ENCODE results near the gene UBR4. TPM values are rescaled to one million over a fixed set of nuclear protein-coding genes. Genes with fewer than 3 reads are reported as not detected.

The UBR4 gene
- total RNA-seq, 2 donors from 2014 or later = 148 to 151 TPM

DNA sequence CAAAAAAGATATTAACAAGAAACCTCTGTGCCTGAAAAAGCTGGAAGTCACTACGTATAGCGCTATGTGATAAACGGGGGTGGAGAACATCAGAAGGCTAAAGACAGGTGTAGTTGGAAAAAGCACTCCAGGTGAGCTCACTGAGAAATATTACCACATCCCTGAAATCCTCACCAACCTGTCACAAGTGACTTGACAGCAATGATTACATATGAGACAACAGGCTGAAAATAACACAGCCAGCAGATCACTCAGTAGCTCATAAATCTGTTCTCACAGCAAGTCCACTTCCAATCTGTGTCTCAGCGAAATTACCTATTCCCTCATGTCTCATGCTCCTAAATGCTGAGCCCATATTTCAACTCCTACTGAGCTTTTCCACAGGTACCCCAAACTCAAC, 120.5 kb downstream of the UBR4 start:
- no peak for DNase-seq
- WGBS, 2 experiments (ENCODE audit: insufficient coverage in 1 of 2, insufficient read length in 1 of 2) = 91 to 97% methylated on average over 1 to 4 of the region's 4 CpGs
- TF ChIP-seq, protein P1, sequence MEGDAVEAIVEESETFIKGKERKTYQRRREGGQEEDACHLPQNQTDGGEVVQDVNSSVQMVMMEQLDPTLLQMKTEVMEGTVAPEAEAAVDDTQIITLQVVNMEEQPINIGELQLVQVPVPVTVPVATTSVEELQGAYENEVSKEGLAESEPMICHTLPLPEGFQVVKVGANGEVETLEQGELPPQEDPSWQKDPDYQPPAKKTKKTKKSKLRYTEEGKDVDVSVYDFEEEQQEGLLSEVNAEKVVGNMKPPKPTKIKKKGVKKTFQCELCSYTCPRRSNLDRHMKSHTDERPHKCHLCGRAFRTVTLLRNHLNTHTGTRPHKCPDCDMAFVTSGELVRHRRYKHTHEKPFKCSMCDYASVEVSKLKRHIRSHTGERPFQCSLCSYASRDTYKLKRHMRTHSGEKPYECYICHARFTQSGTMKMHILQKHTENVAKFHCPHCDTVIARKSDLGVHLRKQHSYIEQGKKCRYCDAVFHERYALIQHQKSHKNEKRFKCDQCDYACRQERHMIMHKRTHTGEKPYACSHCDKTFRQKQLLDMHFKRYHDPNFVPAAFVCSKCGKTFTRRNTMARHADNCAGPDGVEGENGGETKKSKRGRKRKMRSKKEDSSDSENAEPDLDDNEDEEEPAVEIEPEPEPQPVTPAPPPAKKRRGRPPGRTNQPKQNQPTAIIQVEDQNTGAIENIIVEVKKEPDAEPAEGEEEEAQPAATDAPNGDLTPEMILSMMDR (conservative IDR thresholded peaks at IDR 0.05) = no peak
- H3K36me3 Mint-ChIP-seq (ENCODE audit: low read depth) = peaks cover 90% of the 10 kb centered on the region
- H3K27me3 Mint-ChIP-seq (ENCODE audit: insufficient read depth) = no peaks in the 10 kb centered on the region
- no peak overlapping the region for H3K27ac ChIP-seq (ENCODE audit: low read depth, low read length)
- no peak overlapping the region for H3K9ac ChIP-seq (ENCODE audit: extremely low read depth, low read length, poor library complexity, severe bottlenecking)
- no peak overlapping the region for H3K4me3 ChIP-seq (ENCODE audit: low read length)
- no peaks in the 10 kb centered on the region for H3K27me3 ChIP-seq (ENCODE audit: control insufficient read depth, insufficient read depth, low read length, poor library complexity, severe bottlenecking)
- no peak overlapping the region for H3K4me3 Mint-ChIP-seq
- H3K27ac Mint-ChIP-seq = no peak overlapping the region
- H3K4me1 Mint-ChIP-seq = no peaks in the 10 kb centered on the region
- no peaks in the 10 kb centered on the region for H3K4me1 ChIP-seq (ENCODE audit: control insufficient read depth, insufficient read depth, low read length)
- H3K9me3 ChIP-seq (ENCODE audit: control insufficient read depth, low read length) = no peaks in the 10 kb centered on the region
- H3K36me3 ChIP-seq (ENCODE audit: control insufficient read depth, insufficient read depth, low read length) = peaks cover 98% of the 10 kb centered on the region
- H3K9me3 Mint-ChIP-seq = no peaks in the 10 kb centered on the region

DNA sequence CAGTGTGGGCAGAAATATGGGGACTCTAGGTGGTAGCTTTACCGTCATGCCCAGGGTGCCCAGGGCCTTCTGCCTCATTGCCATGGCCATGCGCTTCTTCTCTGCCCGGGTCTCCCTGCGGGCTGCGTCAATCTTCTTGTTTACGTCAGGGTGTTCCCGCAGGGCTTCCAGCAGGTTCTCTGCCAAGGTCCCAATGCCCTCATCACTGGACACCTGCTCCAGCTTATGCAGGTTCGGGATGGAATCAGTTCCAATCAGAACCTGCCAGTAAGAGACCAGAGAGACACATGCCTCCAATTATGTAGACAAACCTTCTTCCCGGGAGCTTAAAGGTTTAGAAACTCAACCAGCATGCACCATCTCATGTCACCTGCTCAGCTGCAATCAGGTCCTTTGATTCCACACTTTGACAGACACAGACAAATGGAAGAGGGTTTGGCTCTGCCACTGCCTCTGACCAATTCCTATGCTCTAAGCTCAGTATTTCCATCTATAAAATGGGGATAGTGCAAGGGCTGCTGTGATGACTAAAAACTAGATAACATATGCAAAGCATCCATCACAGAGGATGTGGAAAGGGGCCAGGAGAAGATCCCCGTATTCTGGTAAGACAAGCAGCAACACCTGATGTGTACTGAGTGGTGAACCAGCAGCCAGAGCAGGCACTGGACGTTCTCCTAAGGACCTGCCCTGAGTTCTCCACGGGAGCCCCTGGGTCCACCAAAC, 121.2 kb downstream of the UBR4 start:
- Mint-ChIP-seq H3K27me3 (ENCODE audit: insufficient read depth) (no peaks in the 10 kb centered on the region), H3K4me1 (no peaks in the 10 kb centered on the region), H3K4me3 (no peak overlapping the region), H3K27ac (no peak overlapping the region), H3K36me3 (ENCODE audit: low read depth) (peaks cover 90% of the 10 kb centered on the region), H3K9me3 (no peaks in the 10 kb centered on the region)
- DNase-seq = no peak
- H3K36me3 ChIP-seq (ENCODE audit: control insufficient read depth, insufficient read depth, low read length) = peaks cover 98% of the 10 kb centered on the region
- no peaks in the 10 kb centered on the region for H3K27me3 ChIP-seq (ENCODE audit: control insufficient read depth, insufficient read depth, low read length, poor library complexity, severe bottlenecking)
- H3K4me3 ChIP-seq (ENCODE audit: low read length) = no peak overlapping the region
- no peaks in the 10 kb centered on the region for H3K9me3 ChIP-seq (ENCODE audit: control insufficient read depth, low read length)
- TF ChIP-seq, protein P1 (conservative IDR thresholded peaks at IDR 0.05) = no peak
- no peak overlapping the region for H3K27ac ChIP-seq (ENCODE audit: low read depth, low read length)
- H3K9ac ChIP-seq (ENCODE audit: extremely low read depth, low read length, poor library complexity, severe bottlenecking) = no peak overlapping the region
- H3K4me1 ChIP-seq (ENCODE audit: control insufficient read depth, insufficient read depth, low read length) = no peaks in the 10 kb centered on the region
- 92 to 100% methylated on average over 6 to 12 of the region's 12 CpGs for WGBS, 2 experiments (ENCODE audit: insufficient coverage in 1 of 2, insufficient read length in 1 of 2)

DNA sequence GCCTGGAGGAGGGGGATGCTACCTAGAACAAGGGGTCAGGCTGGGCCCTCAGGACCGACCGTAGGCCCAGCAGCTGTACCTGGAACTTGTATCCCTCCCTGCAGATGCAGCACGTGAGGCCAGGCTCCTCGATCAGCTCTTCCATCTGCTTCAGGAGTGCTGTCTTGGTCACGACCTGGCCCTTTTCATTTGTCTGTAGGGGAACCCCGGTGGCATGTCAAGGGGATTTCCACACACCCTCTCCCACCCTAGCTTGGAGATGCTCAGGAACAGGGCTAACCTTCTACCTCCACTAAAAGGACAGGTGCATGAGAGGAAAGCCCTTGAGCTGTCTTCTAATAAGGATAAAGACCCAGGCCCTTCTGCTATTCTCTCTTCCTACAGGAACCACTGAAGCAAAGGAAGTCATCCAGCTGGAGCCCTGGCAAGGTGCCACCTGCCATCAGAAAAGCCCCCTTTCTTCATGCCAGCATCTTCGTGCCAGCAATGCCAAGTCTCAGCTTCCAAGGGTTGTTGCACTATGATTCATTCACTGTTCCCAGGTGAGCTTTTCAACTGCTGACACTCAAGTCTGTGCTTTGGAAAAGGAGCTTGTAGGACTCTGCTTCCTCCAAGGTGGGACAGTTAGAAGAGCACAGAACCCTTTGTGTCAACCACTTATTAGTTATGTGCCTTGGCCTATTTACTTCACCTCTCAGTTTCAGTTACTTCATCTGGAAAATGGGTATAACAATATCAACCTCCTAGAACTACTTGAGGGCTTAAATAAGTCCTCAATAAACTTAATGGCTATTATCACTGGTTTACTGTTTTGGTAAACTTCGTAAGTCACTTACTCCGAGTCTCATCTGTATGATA, 122.1 kb downstream of the UBR4 start:
- no peaks in the 10 kb centered on the region for H3K4me1 ChIP-seq (ENCODE audit: control insufficient read depth, insufficient read depth, low read length)
- H3K9me3 ChIP-seq (ENCODE audit: control insufficient read depth, low read length) = no peaks in the 10 kb centered on the region
- H3K27me3 Mint-ChIP-seq (ENCODE audit: insufficient read depth) = no peaks in the 10 kb centered on the region
- peaks cover 98% of the 10 kb centered on the region for H3K36me3 ChIP-seq (ENCODE audit: control insufficient read depth, insufficient read depth, low read length)
- no peak overlapping the region for H3K27ac Mint-ChIP-seq
- DNase-seq = no peak
- H3K9me3 Mint-ChIP-seq = no peaks in the 10 kb centered on the region
- TF ChIP-seq, protein P1 (conservative IDR thresholded peaks at IDR 0.05) = no peak
- peaks cover 89% of the 10 kb centered on the region for H3K36me3 Mint-ChIP-seq (ENCODE audit: low read depth)
- no peak overlapping the region for H3K4me3 ChIP-seq (ENCODE audit: low read length)
- 86 to 95% methylated on average over 8 to 9 of the region's 9 CpGs for WGBS, 2 experiments (ENCODE audit: insufficient coverage in 1 of 2, insufficient read length in 1 of 2)
- no peaks in the 10 kb centered on the region for H3K27me3 ChIP-seq (ENCODE audit: control insufficient read depth, insufficient read depth, low read length, poor library complexity, severe bottlenecking)
- H3K4me1 Mint-ChIP-seq = no peaks in the 10 kb centered on the region
- H3K4me3 Mint-ChIP-seq = no peak overlapping the region
- no peak overlapping the region for H3K27ac ChIP-seq (ENCODE audit: low read depth, low read length)
- no peak overlapping the region for H3K9ac ChIP-seq (ENCODE audit: extremely low read depth, low read length, poor library complexity, severe bottlenecking)
